MM.1S (cell line): ENCODE measurements around the gene SAP30BP.

Experiments used
- DNase-seq: peaks from one replicate; pipeline ENCODE4 v3.0.0-alpha.2; 2015
- H2AFZ ChIP-seq: fragments of 300-600 bp; sonication (generic); 2 replicates; pipeline ENCODE4 v1.6.0; 2016; ENCODE audit warnings: antibody characterized with exemption, low read length
- H3F3A ChIP-seq: fragments of 300-600 bp; sonication (generic); 2 replicates; pipeline ENCODE4 v1.6.1; 2016; ENCODE audit warnings: mild to moderate bottlenecking, antibody characterized with exemption, low read length, moderate library complexity, mixed read lengths; ENCODE audit not compliant: insufficient read depth
- H3K27ac ChIP-seq: fragments of 300-600 bp; sonication (generic); 2 replicates; pipeline ENCODE4 v1.5.1; 2016; ENCODE audit warnings: mild to moderate bottlenecking, low read length
- H3K27me3 ChIP-seq: fragments of 300-600 bp; sonication (generic); replicated peaks from 2 replicates; pipeline ENCODE4 v1.6.0; 2016; ENCODE audit warnings: low read length; ENCODE audit not compliant: insufficient read depth
- H3K36me3 ChIP-seq: fragments of 300-600 bp; sonication (generic); replicated peaks from 2 replicates; pipeline ENCODE4 v1.6.1; 2016; ENCODE audit warnings: mild to moderate bottlenecking, low read length, mixed read lengths; ENCODE audit not compliant: insufficient read depth
- H3K4me1 ChIP-seq: fragments of 300-600 bp; sonication (generic); 2 replicates; pipeline ENCODE4 v1.6.1; 2016; ENCODE audit warnings: low read length, mixed read lengths
- H3K4me2 ChIP-seq: fragments of 300-600 bp; sonication (generic); 2 replicates; pipeline ENCODE4 v1.6.0; 2016; ENCODE audit warnings: low read depth, low read length
- H3K4me3 ChIP-seq: fragments of 300-600 bp; sonication (generic); 2 replicates; pipeline ENCODE4 v1.5.1; 2016; ENCODE audit warnings: low read length, mixed read lengths
- H3K79me2 ChIP-seq: fragments of 300-600 bp; sonication (generic); 2 replicates; pipeline ENCODE4 v1.6.1; 2016; ENCODE audit warnings: mixed run types, low read length, mixed read lengths
- H3K9ac ChIP-seq: fragments of 300-600 bp; sonication (generic); 2 replicates; pipeline ENCODE4 v1.6.1; 2016; ENCODE audit warnings: low read length, mixed read lengths
- H3K9me2 ChIP-seq: fragments of 300-600 bp; sonication (generic); replicated peaks from 2 replicates; pipeline ENCODE4 v1.6.1; 2016; ENCODE audit warnings: mild to moderate bottlenecking, low read length, mixed read lengths; ENCODE audit not compliant: insufficient read depth
- H3K9me3 ChIP-seq: fragments of 300-600 bp; sonication (generic); replicated peaks from 2 replicates; pipeline ENCODE4 v1.6.1; 2016; ENCODE audit warnings: mild to moderate bottlenecking, low read length, mixed read lengths; ENCODE audit not compliant: insufficient read depth
- H4K20me1 ChIP-seq: fragments of 300-600 bp; sonication (generic); 2 replicates; pipeline ENCODE4 v1.6.1; 2016; ENCODE audit warnings: mild to moderate bottlenecking, low read length, moderate library complexity, mixed read lengths; ENCODE audit not compliant: insufficient read depth
- EZH2 ChIP-seq: fragments of 300-600 bp; sonication (generic); optimal IDR thresholded peaks from 2 replicates; pipeline ENCODE3; 2017; ENCODE audit warnings: low read depth, mild to moderate bottlenecking, antibody characterized with exemption, low read length, mixed read lengths
- EZH2phosphoT487 ChIP-seq: fragments of 300-600 bp; sonication (generic); IDR thresholded peaks from 2 replicates; pipeline ENCODE4 v1.6.1; 2018; ENCODE audit warnings: antibody characterized with exemption, low read length
- TF ChIP-seq, protein P1 (sequence below): fragments of 300-600 bp; sonication (generic); IDR thresholded peaks from 2 replicates; pipeline ENCODE4 v1.5.1; 2016; ENCODE audit warnings: antibody characterized with exemption, low read length, mixed read lengths

The SAP30BP gene

DNA sequence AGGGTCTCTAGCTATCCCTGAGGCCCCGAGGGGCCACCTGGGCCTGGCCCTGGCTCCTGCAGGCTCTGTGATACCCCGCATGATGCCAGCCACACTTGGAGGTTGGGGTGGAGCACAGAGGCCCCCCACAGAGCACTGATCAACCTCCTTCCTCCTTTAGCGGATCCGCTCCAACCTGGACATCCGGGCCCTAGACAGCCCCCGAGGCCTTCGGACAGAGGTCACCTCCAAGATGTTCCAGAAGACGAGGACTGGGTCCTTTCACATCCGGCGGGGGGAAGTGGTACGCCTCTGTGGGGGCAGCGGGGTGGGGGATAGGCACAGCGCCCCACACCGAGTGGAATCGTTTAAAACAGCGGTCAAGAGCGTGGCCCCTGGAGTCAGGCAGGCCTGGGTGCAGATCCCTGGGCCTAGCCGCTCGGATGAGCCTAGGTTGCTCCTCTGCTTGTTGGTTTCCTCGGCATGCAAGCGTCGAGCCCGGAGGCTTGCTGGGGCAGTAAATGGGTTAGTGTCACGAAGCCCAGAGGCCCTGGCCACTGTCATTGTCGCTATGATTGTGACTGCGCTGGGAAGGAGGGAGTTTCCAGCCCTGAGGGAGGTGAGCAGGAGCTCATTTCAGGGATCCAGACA is 64.1 kb downstream of the SAP30BP start:
- no peaks in the 10 kb centered on the region for H3K79me2 ChIP-seq
- no peak overlapping the region for H3K27ac ChIP-seq
- no peaks in the 10 kb centered on the region for H4K20me1 ChIP-seq
- H3K9ac ChIP-seq: no peak overlapping the region
- no peaks in the 10 kb centered on the region for H3K36me3 ChIP-seq
- H3K27me3 ChIP-seq: no peaks in the 10 kb centered on the region
- H3K9me2 ChIP-seq: no peaks in the 10 kb centered on the region
- H3K4me1 ChIP-seq: peaks cover 7% of the 10 kb centered on the region
- no peak for DNase-seq
- TF ChIP-seq EZH2 (no peak), EZH2phosphoT487 (no peak)
- TF ChIP-seq, protein P1, sequence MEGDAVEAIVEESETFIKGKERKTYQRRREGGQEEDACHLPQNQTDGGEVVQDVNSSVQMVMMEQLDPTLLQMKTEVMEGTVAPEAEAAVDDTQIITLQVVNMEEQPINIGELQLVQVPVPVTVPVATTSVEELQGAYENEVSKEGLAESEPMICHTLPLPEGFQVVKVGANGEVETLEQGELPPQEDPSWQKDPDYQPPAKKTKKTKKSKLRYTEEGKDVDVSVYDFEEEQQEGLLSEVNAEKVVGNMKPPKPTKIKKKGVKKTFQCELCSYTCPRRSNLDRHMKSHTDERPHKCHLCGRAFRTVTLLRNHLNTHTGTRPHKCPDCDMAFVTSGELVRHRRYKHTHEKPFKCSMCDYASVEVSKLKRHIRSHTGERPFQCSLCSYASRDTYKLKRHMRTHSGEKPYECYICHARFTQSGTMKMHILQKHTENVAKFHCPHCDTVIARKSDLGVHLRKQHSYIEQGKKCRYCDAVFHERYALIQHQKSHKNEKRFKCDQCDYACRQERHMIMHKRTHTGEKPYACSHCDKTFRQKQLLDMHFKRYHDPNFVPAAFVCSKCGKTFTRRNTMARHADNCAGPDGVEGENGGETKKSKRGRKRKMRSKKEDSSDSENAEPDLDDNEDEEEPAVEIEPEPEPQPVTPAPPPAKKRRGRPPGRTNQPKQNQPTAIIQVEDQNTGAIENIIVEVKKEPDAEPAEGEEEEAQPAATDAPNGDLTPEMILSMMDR: no peak
- H2AFZ ChIP-seq: no peak overlapping the region
- no peak overlapping the region for H3K4me2 ChIP-seq
- no peak overlapping the region for H3K4me3 ChIP-seq
- no peaks in the 10 kb centered on the region for H3K9me3 ChIP-seq
- H3F3A ChIP-seq: no peaks in the 10 kb centered on the region

DNA sequence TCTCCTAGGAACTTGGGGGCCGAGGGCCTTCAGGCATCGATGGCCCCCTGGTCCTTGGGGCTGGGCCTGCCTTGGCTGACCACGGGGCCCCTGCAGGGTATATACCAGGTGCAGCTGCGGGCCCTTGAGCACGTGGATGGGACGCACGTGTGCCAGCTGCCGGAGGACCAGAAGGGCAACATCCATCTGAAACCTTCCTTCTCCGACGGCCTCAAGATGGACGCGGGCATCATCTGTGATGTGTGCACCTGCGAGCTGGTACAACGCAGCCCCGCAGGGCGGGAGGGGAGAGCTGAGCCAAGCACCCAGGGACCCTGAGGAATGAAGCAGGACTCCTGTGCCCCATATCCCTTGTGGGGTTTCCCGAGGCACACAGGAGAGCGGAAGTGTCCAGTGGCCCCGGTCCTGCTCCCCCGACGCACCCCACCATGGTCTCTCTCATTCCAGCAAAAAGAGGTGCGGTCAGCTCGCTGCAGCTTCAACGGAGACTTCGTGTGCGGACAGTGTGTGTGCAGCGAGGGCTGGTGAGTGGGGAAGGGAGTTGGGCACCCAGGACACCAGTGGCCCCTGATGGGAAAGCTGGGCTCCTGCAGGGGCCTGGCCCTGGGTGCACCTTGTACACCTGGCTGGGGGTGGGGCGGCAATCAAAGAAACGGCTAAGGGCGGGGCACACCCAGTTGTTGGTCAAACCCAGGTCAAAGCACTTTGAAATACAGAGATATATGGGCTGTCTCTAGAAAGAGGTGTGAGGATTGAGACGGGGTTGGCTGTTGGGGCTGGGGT is 64.8 kb downstream of the SAP30BP start:
- Histone ChIP-seq H3K27me3 (no peaks in the 10 kb centered on the region), H3F3A (no peaks in the 10 kb centered on the region), H2AFZ (no peak overlapping the region), H3K4me3 (no peak overlapping the region), H3K27ac (no peak overlapping the region), H3K9me3 (no peaks in the 10 kb centered on the region), H3K9ac (no peak overlapping the region), H4K20me1 (no peaks in the 10 kb centered on the region), H3K9me2 (no peaks in the 10 kb centered on the region), H3K4me2 (no peak overlapping the region), H3K79me2 (no peaks in the 10 kb centered on the region), H3K36me3 (no peaks in the 10 kb centered on the region), H3K4me1 (peaks cover 7% of the 10 kb centered on the region)
- no peak for DNase-seq
- TF ChIP-seq, protein P1: no peak
- no peak for TF ChIP-seq EZH2phosphoT487
- TF ChIP-seq EZH2: no peak

DNA sequence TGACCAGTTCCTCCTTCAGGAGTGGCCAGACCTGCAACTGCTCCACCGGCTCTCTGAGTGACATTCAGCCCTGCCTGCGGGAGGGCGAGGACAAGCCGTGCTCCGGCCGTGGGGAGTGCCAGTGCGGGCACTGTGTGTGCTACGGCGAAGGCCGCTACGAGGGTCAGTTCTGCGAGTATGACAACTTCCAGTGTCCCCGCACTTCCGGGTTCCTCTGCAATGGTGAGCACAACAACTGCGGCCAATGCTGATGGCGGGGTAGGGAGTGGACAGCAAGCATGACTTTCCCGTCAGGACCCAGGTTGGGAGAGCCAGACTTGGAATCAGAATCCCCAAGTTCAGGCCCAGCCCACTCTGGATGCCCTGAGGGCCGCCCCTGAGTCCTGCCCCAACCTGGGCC is 66.3 kb downstream of the SAP30BP start:
- Histone ChIP-seq H3K4me1 (peaks cover 7% of the 10 kb centered on the region), H3K9ac (no peak overlapping the region), H3K4me3 (no peak overlapping the region), H3K9me3 (no peaks in the 10 kb centered on the region), H4K20me1 (no peaks in the 10 kb centered on the region), H3K36me3 (no peaks in the 10 kb centered on the region), H3K27me3 (no peaks in the 10 kb centered on the region), H3K27ac (no peak overlapping the region), H3K4me2 (no peak overlapping the region), H3K79me2 (no peaks in the 10 kb centered on the region), H3F3A (no peaks in the 10 kb centered on the region), H3K9me2 (no peaks in the 10 kb centered on the region), H2AFZ (no peak overlapping the region)
- TF ChIP-seq EZH2 (no peak), EZH2phosphoT487 (no peak)
- TF ChIP-seq, protein P1: no peak
- no peak for DNase-seq
